Motor neuron (in vitro differentiated cells): ENCODE data around the gene TRDN. TPM values are rescaled to one million over a fixed set of nuclear protein-coding genes. Genes with fewer than 3 reads are reported as not detected.

Source experiments
- ATAC-seq, 8 experiments: fragments of 200-7000 bp; cut with Tn5 transposase; replicated peaks in 6 of 8; 2 replicates each; pipeline ENCODE4 v1.8.0; 2021; ENCODE audit warnings: mild to moderate bottlenecking in 8 of 8, moderate library complexity in 8 of 8
- H3K27ac ChIP-seq, 2 donors: fragments of 250-450 bp; sonication (Bioruptor Pico); 2 replicates each; pipeline ENCODE4 v1.9.0; 2021; ENCODE audit warnings: antibody characterized with exemption in 2 of 2, mild to moderate bottlenecking in 2 of 2, moderate library complexity in 1 of 2
- H3K4me1 ChIP-seq, 2 donors: fragments of 250-450 bp; sonication (Bioruptor Pico); replicated peaks in 1 of 2; 2 replicates each; pipeline ENCODE4 v1.6.1; 2021; ENCODE audit warnings: antibody characterized with exemption in 2 of 2, mild to moderate bottlenecking in 2 of 2, moderate library complexity in 1 of 2
- H3K4me3 ChIP-seq, 5 donors: fragments of 250-450 bp; sonication (Bioruptor Pico); 2 replicates each; pipeline ENCODE4 v1.9.0; 2021; ENCODE audit warnings: antibody characterized with exemption in 5 of 5, mild to moderate bottlenecking in 5 of 5, moderate library complexity in 4 of 5
- WGBS, 10 experiments: fragments of 450-650 bp; shearing (Covaris generic); methylation state at CpG; one replicate each; pipeline ENCODE4 v1.0.0; 2022; 5-methylcytosine and 5-hydroxymethylcytosine counted together
- in situ Hi-C, 9 experiments: fragments of 400-800 bp; cut with MboI; loops; one replicate each; pipeline ENCODE4 v1.15.0; 2021; ENCODE audit warnings: low sequenced_read_pairs in 9 of 9, low pct_unique_long_range_greater_than_20kb in 2 of 9; ENCODE audit not compliant: unreplicated experiment in 9 of 9
- total RNA-seq, 8 experiments: library from RNA; unstranded; fragments of 300-600 nt; gene quantifications; 2 replicates each; pipeline versions ENCODE4 v1.2.3 to v1.2.4, GENCODE V29; 2022

The TRDN gene, protein sequence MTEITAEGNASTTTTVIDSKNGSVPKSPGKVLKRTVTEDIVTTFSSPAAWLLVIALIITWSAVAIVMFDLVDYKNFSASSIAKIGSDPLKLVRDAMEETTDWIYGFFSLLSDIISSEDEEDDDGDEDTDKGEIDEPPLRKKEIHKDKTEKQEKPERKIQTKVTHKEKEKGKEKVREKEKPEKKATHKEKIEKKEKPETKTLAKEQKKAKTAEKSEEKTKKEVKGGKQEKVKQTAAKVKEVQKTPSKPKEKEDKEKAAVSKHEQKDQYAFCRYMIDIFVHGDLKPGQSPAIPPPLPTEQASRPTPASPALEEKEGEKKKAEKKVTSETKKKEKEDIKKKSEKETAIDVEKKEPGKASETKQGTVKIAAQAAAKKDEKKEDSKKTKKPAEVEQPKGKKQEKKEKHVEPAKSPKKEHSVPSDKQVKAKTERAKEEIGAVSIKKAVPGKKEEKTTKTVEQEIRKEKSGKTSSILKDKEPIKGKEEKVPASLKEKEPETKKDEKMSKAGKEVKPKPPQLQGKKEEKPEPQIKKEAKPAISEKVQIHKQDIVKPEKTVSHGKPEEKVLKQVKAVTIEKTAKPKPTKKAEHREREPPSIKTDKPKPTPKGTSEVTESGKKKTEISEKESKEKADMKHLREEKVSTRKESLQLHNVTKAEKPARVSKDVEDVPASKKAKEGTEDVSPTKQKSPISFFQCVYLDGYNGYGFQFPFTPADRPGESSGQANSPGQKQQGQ
- 1 to 10 TPM in 1 of 8 experiments, under 1 TPM in 1, not detected in 6; 0.90 to 2.8 TPM for total RNA-seq

DNA sequence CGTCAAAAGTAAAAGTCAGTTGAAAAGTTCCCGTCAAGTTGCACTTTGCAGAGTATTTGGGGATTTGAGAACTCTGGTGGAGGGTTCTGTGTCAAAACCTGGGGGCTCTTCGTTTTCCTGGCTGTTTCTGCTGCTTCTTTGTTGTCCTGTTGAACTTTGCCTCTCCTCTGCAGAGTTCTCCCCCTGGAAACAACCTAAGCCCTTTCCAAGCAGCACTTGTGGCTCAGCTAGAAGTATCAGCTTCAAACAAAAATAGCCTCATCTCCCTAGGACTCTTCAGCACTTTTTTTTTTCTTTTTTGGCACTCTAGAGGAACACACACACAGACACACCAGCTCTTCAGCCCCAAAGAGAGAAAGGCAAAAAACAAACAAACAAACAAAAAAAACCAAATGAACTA, at the start of gene TRDN:
Gene TRDN (minus strand): TSS at position 169 of the 400 bp plus-strand sequence. CDS start 175 bp downstream, outside the sequence.
- in situ Hi-C loops, result no loop called here
- WGBS, 10 experiments, result 0 to 84% (median 56%) methylated on average over 1 to 3 of the region's 3 CpGs; no CpG with 5 or more reads in 1 of the 10 experiments
- ATAC-seq, result no peak
- H3K4me1 ChIP-seq, result peaks cover 0 to 3% of the 10 kb centered on the region in 2 donors
- H3K4me3 ChIP-seq, result no peak within 1 kb of the TSS
- no peak within 1 kb of the TSS for H3K27ac ChIP-seq

DNA sequence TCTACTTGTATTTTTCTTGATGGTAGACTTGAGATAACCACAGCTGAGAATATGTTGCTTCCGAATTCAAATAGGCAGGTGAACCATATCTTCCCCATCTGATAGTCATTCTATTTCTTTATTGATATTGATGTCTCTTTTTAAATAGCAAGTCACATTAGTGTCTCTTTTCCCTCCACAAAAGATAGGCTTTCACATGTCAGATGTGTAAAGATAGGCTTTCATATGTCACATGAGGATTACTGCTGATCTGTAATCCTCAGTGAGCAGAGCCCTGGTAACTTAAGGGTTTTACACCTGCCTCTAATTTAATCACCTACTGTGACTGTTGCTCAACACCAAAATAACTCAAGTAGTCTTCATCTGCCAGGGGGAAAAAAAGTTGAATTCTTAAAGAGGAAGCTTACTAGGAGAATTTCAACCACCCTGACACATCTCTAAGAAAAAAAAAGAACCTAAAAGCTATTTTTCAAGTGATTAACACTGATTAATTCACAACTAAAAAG, 45.3 kb upstream of the TRDN start:
- in situ Hi-C loops, result no loop called here
- ATAC-seq, result no peak
- no peaks in the 10 kb centered on the region for H3K4me1 ChIP-seq
- H3K27ac ChIP-seq, result no peak overlapping the region
- 0 to 100% (median 64%) methylated on average over 1 of the region's 1 CpG; no CpG with 5 or more reads in 4 of the 10 experiments for WGBS, 10 experiments
- no peak overlapping the region for H3K4me3 ChIP-seq

DNA sequence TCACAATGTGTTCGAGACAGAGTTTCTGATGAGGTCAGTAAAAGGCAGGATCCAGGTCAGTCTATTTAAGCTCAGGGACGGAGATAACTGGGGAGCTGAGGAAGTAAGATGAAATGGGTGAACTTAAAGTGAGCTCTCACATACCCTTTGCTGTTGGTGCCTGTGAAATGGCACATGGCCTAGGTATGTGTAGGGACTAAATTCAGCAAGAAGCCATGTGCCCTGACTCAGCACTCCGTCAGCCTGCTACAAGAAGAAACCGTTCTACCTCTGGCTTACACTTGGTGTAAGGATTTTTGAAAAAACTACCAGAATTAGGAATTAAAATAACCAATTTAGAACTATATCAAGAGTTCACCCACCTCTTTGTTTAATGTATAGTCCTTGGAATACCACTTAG, 41.1 kb upstream of the TRDN start:
- H3K4me1 ChIP-seq, result no peaks in the 10 kb centered on the region
- no peak overlapping the region for H3K27ac ChIP-seq
- no peak for ATAC-seq
- WGBS, 10 experiments, result 7 to 100% (median 74%) methylated on average over 1 to 4 of the region's 4 CpGs
- in situ Hi-C loops, result no loop called here
- no peak overlapping the region for H3K4me3 ChIP-seq

DNA sequence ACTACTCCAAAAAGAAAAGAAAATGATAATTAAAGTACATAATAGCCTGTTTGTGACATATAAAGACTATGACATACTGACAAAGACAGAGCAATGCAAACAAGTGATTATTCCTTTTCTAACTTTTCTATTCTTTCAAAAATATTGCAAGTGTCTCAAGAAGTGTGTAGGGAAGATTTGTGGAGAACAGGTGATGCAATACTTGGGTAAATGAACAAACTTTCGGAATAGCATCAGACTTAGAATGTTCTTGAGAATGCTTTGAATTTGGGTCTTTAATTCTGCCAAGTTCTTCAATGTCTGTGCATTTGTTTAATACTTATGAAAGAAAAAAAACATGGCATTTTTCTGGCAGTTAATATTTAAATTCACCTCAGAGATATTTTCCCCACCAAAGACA, 40.0 kb upstream of the TRDN start:
- Histone ChIP-seq H3K4me1 (no peaks in the 10 kb centered on the region), H3K4me3 (no peak overlapping the region), H3K27ac (no peak overlapping the region)
- in situ Hi-C loops, result no loop called here
- no peak for ATAC-seq
- WGBS, 10 experiments, result 36 to 100% (median 69%) methylated on average over 1 of the region's 1 CpG; no CpG with 5 or more reads in 4 of the 10 experiments

DNA sequence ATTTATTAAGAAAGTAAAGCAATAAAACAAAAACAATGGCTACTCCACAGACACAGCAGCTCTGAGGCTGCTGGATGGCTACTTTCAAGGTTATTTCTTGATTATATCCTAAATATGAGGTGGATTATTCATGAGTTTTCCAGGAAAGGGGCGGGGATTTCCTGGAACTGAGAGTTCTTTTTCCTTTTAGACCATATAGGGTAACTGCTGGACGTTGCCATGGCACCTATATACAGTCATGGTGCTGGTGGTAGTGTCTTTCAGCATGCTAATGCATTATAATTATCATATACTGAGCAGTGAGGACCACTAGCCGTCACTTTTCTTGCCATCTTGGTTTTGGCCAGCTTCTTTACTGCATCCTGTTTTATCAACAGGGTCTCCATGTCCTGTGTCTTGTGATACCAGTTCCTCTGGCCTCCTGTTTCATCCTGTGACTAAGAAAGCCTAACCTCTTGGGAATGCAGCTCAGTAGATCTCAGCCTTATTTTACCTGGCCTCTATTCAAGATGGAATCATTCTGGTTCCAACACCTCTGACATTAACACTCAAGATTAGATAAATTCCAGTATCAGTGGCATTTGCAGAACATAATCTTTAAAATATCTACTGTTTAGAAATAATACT, 32.3 kb upstream of the TRDN start:
- WGBS, 10 experiments, result 13 to 100% (median 80%) methylated on average over 1 to 3 of the region's 3 CpGs; no CpG with 5 or more reads in 3 of the 10 experiments
- H3K27ac ChIP-seq, result no peak overlapping the region
- no peaks in the 10 kb centered on the region for H3K4me1 ChIP-seq
- H3K4me3 ChIP-seq, result no peak overlapping the region
- ATAC-seq, result peak in 2 of 8 experiments; percentile 25 to 66
- in situ Hi-C loops, result no loop called here

DNA sequence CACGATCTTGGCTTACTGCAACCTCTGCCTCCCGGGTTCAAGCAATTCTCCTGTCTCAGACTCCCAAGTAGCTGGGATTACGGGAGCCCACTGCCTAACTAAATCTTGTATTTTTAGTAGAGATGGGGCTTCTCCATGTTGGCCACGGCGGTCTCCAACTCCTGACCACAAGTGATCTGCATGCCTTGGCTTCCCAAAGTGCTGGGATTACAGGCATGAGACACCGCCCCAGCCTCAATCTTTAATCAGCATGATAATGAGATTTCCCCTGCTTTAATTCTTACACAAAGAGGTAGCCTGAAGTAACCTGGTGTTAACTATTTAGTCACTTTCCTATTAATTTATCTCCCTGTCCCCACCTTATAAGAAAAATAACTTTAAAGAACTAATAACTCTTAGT, 31.3 kb upstream of the TRDN start:
- in situ Hi-C loops, result no loop called here
- no peak for ATAC-seq
- 27 to 100% (median 78%) methylated on average over 1 to 5 of the region's 6 CpGs; no CpG with 5 or more reads in 3 of the 10 experiments for WGBS, 10 experiments

DNA sequence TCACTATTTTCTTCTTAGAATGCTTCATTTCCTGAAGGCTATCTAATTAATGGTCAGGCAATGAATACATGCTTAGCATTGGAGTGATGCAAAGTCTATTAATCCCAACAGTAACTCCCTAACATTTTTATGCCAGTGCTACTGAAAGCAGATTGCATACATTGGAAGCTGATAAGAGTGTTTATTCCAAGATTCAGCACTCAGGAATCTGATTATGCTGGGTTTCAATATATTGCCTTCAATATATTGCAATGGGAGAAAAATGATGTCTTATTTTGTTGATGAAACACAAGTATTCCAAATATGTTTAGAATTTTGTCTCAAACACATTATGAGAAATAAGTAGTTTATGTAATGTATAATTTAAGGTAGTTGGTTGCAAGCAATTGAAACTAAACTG, 26.7 kb upstream of the TRDN start:
- in situ Hi-C loops, result no loop called here
- H3K27ac ChIP-seq, result no peak overlapping the region
- no peak for ATAC-seq
- H3K4me1 ChIP-seq, result no peaks in the 10 kb centered on the region
- no peak overlapping the region for H3K4me3 ChIP-seq

More for the DNA sequence above, 31.3 kb upstream of the TRDN start:
- H3K4me3 ChIP-seq, result no peak overlapping the region
- no peaks in the 10 kb centered on the region for H3K4me1 ChIP-seq
- no peak overlapping the region for H3K27ac ChIP-seq

DNA sequence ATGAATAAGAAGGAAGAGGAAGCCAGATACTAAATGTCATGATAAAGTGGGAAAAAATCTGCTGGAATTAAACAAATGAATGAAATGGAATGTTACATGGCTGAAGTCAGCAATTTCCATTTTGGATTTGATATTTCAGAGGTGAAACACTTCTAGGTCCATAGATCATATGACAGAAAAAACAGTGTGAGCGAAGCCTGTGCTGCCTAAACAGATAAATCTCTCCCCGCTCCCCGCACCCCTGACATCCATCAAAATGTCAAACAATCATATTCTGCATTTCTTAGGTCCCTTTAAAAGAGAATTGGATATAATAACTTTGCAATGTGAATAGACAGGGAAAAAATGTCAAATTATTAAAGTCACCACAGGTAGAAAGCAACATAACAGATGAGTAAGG, 26.0 kb upstream of the TRDN start:
- 4 to 100% (median 80%) methylated on average over 1 to 3 of the region's 3 CpGs; no CpG with 5 or more reads in 1 of the 10 experiments for WGBS, 10 experiments
- in situ Hi-C loops, result no loop called here
- Histone ChIP-seq H3K27ac (no peak overlapping the region), H3K4me1 (no peaks in the 10 kb centered on the region), H3K4me3 (no peak overlapping the region)
- no peak for ATAC-seq

DNA sequence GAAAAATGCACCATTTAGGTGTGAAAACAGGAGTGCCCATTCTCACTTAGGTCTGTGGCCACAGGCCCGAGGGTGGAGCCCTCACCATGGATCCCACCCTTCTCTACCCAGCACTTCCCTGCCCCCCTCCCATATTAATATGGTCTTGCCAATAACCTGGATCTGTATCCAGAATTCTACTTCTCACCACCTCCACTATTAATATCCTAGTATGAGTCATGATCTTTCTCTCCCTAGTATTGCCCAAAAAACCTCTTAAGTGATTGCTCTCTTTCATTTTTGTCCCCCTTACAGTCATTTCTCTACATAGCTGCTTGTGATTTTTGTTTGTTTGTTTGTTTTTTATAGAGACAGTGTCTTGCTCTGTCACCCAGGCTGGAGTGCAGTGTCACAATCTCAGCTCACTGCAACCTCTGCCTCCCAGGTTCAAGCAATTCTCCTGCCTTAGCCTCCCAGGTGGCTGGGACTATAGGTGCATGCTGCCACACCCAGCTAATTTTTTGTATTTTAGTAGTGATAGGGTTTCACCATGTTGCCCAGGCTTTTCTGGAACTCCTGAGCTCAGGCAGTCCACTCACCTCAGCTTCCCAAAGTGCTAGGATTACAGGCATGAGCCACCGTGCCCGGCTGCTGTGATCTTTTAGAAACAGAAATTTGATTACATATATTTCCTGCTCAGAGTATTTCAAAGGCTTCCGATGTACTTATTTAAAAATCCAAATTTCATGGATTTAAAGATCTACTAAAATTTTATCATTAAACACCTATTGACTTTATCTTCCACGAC, 24.5 kb upstream of the TRDN start:
- Histone ChIP-seq H3K4me3 (no peak overlapping the region), H3K4me1 (no peaks in the 10 kb centered on the region), H3K27ac (no peak overlapping the region)
- ATAC-seq, result no peak
- in situ Hi-C loops, result no loop called here
- WGBS, 10 experiments, result 19 to 100% (median 87%) methylated on average over 1 to 4 of the region's 5 CpGs

DNA sequence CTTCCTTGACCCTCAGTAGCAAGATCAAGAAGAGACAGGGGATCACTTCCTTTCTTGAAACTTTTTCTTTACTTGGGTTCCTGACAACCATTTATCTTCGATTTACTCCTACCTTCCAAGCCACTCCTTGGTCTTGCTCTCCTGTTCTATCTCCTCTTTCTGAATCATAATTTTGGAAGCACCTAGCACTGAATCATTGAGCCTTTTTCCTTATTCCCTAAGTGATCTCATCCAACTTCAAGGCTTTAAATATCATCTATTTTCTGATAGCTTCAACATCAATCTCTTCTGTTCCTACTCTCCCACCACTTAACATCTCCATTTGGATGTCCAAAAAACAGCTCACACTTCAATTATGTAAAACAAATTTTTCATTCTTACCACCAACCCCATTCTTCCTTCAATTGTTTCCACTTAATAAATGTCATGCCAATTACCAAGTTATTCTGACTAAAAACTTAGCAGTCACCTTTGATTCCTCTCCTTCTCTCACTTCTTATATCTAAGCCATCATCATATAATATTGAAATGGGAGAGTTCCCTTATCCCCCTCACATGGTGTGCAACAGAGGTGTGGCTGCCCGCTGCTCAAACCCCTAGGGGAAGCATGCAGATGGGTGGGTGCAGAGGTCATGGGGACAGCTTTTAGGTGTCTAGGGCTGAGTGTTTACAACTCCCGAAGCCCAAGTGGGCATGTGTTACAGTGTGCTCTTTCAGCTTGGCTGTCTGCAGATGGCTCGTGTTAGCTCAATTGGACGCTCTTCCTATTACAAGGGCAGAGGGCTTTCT, 23.4 kb upstream of the TRDN start:
- in situ Hi-C loops, result no loop called here
- Histone ChIP-seq H3K4me1 (no peaks in the 10 kb centered on the region), H3K27ac (no peak overlapping the region), H3K4me3 (no peak overlapping the region)
- ATAC-seq, result no peak
- 0 to 93% (median 75%) methylated on average over 1 to 3 of the region's 5 CpGs; no CpG with 5 or more reads in 1 of the 10 experiments for WGBS, 10 experiments

DNA sequence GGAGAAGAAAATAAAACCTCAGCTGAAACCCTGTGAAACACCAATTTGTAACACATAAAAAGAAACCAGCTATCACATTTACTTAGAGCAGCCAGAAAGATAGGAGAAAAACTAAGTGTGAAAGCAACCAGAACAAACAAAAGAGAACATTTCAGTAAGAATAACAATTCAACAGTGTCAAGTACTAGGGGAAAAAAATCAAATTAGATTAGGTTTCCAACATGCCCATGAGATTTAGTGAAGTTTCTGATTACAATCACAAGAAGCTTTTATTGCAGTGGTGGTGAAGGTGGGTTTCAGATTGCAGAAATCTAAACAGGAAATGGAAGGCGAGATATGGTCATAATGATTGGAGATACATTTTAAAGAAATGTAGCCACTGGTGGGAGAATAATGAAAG, 22.1 kb upstream of the TRDN start:
- no peak for ATAC-seq

More for the DNA sequence above, 22.1 kb upstream of the TRDN start:
- WGBS, 10 experiments, result 6 to 100% (median 82%) methylated on average over 1 of the region's 1 CpG; no CpG with 5 or more reads in 1 of the 10 experiments
- in situ Hi-C loops, result no loop called here
- Histone ChIP-seq H3K27ac (no peak overlapping the region), H3K4me3 (no peak overlapping the region), H3K4me1 (no peaks in the 10 kb centered on the region)
